PC-9 (cell line): ENCODE results near the gene C11orf21.

Experiments used
- CTCF ChIP-seq: fragments of 200-600 bp; sonication (generic); conservative IDR thresholded peaks from 2 replicates; pipeline ENCODE4 v1.6.1; 2017; ENCODE audit warnings: mixed run types, antibody characterized with exemption, mild to moderate bottlenecking, moderate library complexity
- EZH2 ChIP-seq: fragments of 200-600 bp; sonication (generic); IDR thresholded peaks from 2 replicates; pipeline ENCODE4 v1.8.0; 2017; ENCODE audit warnings: antibody characterized with exemption, low read depth

GRCh38 chr11:2258501-2259465, 42.9 kb downstream of the C11orf21 start:
- TF ChIP-seq CTCF (no peak), EZH2 (no peak)
